Measurements from ENCODE around the gene CNOT6. TPM values are rescaled to one million over a fixed set of nuclear protein-coding genes. Genes with fewer than 3 reads are reported as not detected.
A peak's percentile ranks its signal among the peaks of the same experiment; 100 is the strongest.
"Not testable (repeated sequence)": the region's sequence is repeated elsewhere in the genome, so short reads cannot be mapped to it uniquely, and the experiment has no call there.

Gene CNOT6
- total RNA-seq, 3 donors from 2014 or later: 29.5 to 33.0 (median 30.4) TPM

DNA sequence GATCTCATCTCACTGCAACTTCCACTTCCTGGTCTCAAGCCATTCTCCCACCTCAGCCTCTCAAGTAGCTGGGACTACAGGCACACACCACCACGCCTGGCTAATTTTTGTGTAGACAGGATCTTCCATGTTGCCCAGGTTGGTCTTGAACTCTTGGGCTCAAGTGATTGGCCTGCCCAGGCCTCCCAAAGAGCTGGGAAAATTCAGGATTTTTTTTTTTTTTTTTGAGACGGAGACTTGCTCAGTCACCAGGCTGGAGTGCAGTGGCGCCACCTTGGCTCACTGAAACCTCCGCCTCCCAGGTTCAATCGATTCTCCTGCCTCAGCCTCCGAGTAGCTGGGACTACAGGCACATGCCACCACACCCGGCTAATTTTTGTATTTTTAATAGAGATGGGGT is 21.8 kb downstream of the CNOT6 start:
- H3K4me1 Mint-ChIP-seq (ENCODE audit: low read depth): peaks cover 40% of the 10 kb centered on the region
- H3K27me3 Mint-ChIP-seq (ENCODE audit: low read depth); DNase-seq; H3K4me3 Mint-ChIP-seq; ATAC-seq; H3K9me3 Mint-ChIP-seq: not testable (repeated sequence)
- peaks cover 14% of the 10 kb centered on the region for H3K36me3 Mint-ChIP-seq (ENCODE audit: insufficient read depth)

GRCh38 chr5:180516440-180516839 is 22.3 kb downstream of the CNOT6 start:
- DNase-seq (no peak), ATAC-seq (no peak)
- no peaks in the 10 kb centered on the region for H3K9me3 Mint-ChIP-seq
- peaks cover 45% of the 10 kb centered on the region for H3K4me1 Mint-ChIP-seq (ENCODE audit: low read depth)
- no peak overlapping the region for H3K4me3 Mint-ChIP-seq
- H3K36me3 Mint-ChIP-seq (ENCODE audit: insufficient read depth): peaks cover 14% of the 10 kb centered on the region
- H3K27me3 Mint-ChIP-seq (ENCODE audit: low read depth): no peaks in the 10 kb centered on the region

DNA sequence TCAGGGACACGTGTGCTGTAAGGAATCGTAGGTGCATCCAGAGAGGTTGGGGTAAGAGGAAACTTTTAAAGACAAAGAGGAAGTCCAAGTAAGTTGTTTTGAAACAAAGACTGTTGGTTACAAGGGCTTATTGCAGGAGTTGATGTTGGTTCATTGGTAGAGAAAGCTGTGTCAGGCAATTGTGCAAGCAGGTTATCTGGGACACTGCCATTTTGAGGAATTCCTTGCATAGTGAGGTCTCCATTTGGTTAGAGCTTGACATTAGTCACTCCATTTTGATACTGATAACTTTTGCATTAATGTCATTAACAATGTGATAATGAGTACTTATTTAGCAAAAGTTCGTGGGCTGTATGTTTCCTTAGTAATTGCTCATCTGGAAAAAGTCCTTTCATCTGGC is 24.9 kb downstream of the CNOT6 start:
- peaks cover 9% of the 10 kb centered on the region for H3K36me3 Mint-ChIP-seq (ENCODE audit: insufficient read depth)
- H3K9me3 Mint-ChIP-seq: no peaks in the 10 kb centered on the region
- H3K4me3 Mint-ChIP-seq: no peak overlapping the region
- peaks cover 65% of the 10 kb centered on the region for H3K4me1 Mint-ChIP-seq (ENCODE audit: low read depth)
- H3K27me3 Mint-ChIP-seq (ENCODE audit: low read depth): no peaks in the 10 kb centered on the region
- ATAC-seq (no peak), DNase-seq (no peak)

DNA sequence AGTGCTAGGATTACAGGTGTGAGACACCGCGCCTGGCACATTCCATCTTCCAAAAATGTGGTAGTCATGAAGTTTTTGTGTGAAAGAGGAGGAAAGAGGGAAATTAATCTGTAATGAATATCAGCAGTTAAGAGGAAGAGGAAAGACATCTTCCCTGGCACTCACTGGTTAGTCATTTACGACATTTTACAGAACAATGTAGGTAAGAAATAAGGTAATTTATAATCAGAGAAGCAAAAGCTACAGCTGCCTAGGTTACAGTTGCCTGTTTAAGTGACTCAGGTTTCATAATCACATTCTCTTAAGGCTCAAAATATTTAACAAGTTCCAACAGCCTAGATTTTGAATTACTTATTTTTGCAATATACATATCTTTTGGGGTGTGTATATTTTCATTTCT is 26.9 kb downstream of the CNOT6 start:
- H3K4me1 Mint-ChIP-seq (ENCODE audit: low read depth): peaks cover 75% of the 10 kb centered on the region
- DNase-seq (no peak), ATAC-seq (no peak)
- H3K27me3 Mint-ChIP-seq (ENCODE audit: low read depth): no peaks in the 10 kb centered on the region
- no peak overlapping the region for H3K4me3 Mint-ChIP-seq
- no peaks in the 10 kb centered on the region for H3K9me3 Mint-ChIP-seq
- peaks cover 9% of the 10 kb centered on the region for H3K36me3 Mint-ChIP-seq (ENCODE audit: insufficient read depth)

DNA sequence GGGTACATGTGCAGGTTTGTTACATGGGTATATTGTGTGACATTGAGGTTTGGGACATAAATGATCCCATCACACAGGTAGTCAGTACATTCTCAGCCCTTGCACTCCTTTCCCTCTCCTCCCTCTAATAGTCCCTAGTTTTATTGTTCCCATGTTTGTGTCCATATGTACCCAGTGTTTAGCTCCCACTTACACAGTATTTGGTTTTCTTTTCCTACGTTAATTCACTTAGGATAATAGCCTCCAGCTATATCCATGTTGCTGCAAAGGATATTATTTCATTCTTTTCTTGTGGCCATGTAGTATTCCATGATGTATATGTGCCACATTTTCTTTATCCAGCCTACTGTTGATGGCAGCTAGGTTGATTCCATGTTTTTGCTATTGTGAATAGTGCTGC is 27.4 kb downstream of the CNOT6 start:
- DNase-seq (no peak), ATAC-seq (no peak)
- no peaks in the 10 kb centered on the region for H3K27me3 Mint-ChIP-seq (ENCODE audit: low read depth)
- no peaks in the 10 kb centered on the region for H3K9me3 Mint-ChIP-seq
- H3K36me3 Mint-ChIP-seq (ENCODE audit: insufficient read depth): peaks cover 13% of the 10 kb centered on the region
- H3K4me3 Mint-ChIP-seq: no peak overlapping the region
- peaks cover 78% of the 10 kb centered on the region for H3K4me1 Mint-ChIP-seq (ENCODE audit: low read depth)

DNA sequence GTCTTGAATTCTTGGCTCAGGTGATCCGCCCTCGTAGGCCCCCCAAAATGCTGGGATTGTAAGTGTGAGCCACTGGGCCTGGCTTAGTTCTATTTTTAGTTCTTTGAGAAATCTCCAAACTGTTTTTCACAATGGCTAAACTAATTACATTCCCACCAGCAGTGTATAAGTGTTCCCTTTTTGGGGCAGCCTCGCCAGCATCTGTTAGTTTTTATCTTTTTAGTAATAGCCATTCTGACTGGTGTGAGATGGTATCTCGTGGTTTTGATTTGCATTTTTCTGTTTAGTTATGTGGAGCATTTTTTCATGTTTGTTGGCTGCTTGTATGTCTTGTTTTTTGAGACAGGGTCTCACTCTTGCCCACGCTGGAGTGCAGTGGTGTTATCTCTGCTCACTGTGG is 28.2 kb downstream of the CNOT6 start:
- H3K36me3 Mint-ChIP-seq (ENCODE audit: insufficient read depth): peaks cover 13% of the 10 kb centered on the region
- H3K4me1 Mint-ChIP-seq (ENCODE audit: low read depth): peaks cover 76% of the 10 kb centered on the region
- H3K27me3 Mint-ChIP-seq (ENCODE audit: low read depth): no peaks in the 10 kb centered on the region
- H3K9me3 Mint-ChIP-seq: no peaks in the 10 kb centered on the region
- DNase-seq: no peak
- peak in 1 of 2 donors; percentile 43 for ATAC-seq
- no peak overlapping the region for H3K4me3 Mint-ChIP-seq

DNA sequence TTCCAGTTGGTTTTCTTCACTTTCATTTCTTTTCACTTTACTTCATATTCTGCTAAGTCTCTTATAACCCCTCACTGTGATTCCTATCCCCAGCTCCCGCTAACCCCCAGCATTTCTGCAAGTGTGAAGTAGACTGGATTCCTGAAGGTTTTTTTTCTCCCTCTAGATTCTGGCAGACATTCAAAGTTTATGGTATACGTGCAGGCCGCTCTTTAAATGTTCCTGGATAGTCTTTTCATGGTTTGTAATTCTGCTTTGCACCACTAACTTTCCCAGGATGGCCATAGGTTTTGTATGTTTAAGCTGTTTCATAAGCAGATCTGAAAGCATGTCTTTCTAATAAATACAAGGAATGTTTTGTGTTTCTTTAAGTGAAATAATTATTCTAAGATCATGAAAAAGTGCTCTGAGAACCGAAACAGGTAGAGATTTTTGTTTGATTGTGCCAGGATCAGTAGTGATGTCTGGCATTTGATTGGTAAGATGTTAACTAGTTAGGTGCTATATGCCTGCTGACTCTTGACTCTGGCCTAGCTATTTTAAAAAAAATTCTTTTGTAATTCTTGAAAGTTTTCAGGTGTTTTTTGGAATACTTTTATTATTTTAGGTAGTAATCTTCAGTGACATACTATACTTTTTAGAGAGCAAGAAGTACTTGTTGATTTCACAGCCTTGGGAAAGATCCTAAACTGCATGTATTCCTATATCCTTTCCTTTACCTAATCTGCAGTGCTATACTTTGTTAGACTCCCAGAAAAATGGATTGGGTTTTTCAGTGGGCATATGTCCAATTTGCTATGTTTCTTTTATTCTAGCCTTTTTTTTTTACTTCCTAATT is 29.7 kb downstream of the CNOT6 start:
- Mint-ChIP-seq H3K4me1 (ENCODE audit: low read depth) (peaks cover 68% of the 10 kb centered on the region), H3K9me3 (no peaks in the 10 kb centered on the region), H3K27me3 (ENCODE audit: low read depth) (no peaks in the 10 kb centered on the region), H3K4me3 (no peak overlapping the region), H3K36me3 (ENCODE audit: insufficient read depth) (peaks cover 12% of the 10 kb centered on the region)
- DNase-seq (no peak), ATAC-seq (no peak)

- Mint-ChIP-seq H3K9me3 (no peaks in the 10 kb centered on the region), H3K36me3 (ENCODE audit: insufficient read depth) (peaks cover 15% of the 10 kb centered on the region), H3K4me1 (ENCODE audit: low read depth) (peaks cover 56% of the 10 kb centered on the region), H3K27me3 (ENCODE audit: low read depth) (no peaks in the 10 kb centered on the region), H3K4me3 (no peak overlapping the region)
- no peak for DNase-seq
- ATAC-seq: peak in 1 of 2 donors; percentile 18
Measured at GRCh38 chr5:180525399-180525798, 31.2 kb downstream of the CNOT6 start.

DNA sequence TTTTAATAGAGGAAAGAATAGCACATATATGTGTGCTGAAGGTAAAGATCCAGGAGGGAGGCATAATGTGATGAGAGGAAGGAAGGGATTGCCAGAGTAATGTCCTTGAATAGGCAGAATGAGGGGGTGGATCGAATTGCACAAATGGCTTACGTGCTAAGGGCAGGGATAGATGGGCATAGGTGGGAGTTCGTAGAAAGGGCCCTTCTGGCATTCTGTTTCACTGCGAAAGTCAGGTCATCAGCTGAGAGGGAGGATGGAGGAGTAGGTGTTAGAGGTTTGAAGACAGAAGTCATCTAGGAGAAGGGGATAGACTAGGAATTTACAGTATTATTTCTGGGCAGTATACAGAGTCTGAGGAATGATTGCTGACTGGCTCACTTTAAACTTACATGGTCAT is 32.1 kb downstream of the CNOT6 start:
- H3K4me1 Mint-ChIP-seq (ENCODE audit: low read depth): peaks cover 51% of the 10 kb centered on the region

GRCh38 chr5:180527659-180528058 is 33.5 kb downstream of the CNOT6 start:
- H3K27me3 Mint-ChIP-seq (ENCODE audit: low read depth): no peaks in the 10 kb centered on the region
- DNase-seq (no peak), ATAC-seq (no peak)
- H3K36me3 Mint-ChIP-seq (ENCODE audit: insufficient read depth): peaks cover 20% of the 10 kb centered on the region
- no peak overlapping the region for H3K4me3 Mint-ChIP-seq
- peaks cover 43% of the 10 kb centered on the region for H3K4me1 Mint-ChIP-seq (ENCODE audit: low read depth)
- H3K9me3 Mint-ChIP-seq: no peaks in the 10 kb centered on the region

More for the DNA sequence above, 32.1 kb downstream of the CNOT6 start:
- no peak for ATAC-seq
- peaks cover 15% of the 10 kb centered on the region for H3K36me3 Mint-ChIP-seq (ENCODE audit: insufficient read depth)
- DNase-seq: no peak
- H3K4me3 Mint-ChIP-seq: no peak overlapping the region
- no peaks in the 10 kb centered on the region for H3K9me3 Mint-ChIP-seq
- no peaks in the 10 kb centered on the region for H3K27me3 Mint-ChIP-seq (ENCODE audit: low read depth)

- Mint-ChIP-seq H3K36me3 (ENCODE audit: insufficient read depth) (peaks cover 33% of the 10 kb centered on the region), H3K4me1 (ENCODE audit: low read depth) (peaks cover 10% of the 10 kb centered on the region)
- not testable (repeated sequence) for H3K27me3 Mint-ChIP-seq (ENCODE audit: low read depth); H3K4me3 Mint-ChIP-seq; DNase-seq; ATAC-seq; H3K9me3 Mint-ChIP-seq
Measured at GRCh38 chr5:180531036-180531585, 36.9 kb downstream of the CNOT6 start.

DNA sequence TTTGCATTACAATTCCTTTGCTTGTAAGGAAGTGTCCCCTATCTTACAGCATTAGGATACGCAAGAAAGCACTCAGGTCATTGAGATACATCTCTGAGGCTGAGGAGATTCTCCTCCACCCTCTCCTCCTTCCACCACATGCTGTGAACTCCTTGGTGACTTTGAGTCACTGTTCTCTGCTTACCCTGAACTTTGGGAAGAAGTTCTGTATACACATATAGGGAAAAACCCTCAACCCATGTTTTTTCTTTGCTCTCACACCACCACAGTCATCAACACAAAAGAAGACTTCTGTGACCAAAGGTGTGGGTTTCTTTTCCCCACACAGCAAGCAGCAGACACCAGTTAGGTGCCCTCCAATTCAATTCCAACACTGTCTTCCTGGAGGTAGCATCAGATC is 38.1 kb downstream of the CNOT6 start:
- Mint-ChIP-seq H3K36me3 (ENCODE audit: insufficient read depth) (peaks cover 35% of the 10 kb centered on the region), H3K27me3 (ENCODE audit: low read depth) (no peaks in the 10 kb centered on the region), H3K4me1 (ENCODE audit: low read depth) (peaks cover 6% of the 10 kb centered on the region), H3K9me3 (no peaks in the 10 kb centered on the region), H3K4me3 (no peak overlapping the region)
- ATAC-seq (peak; percentile 28 to 30), DNase-seq (no peak)

- Mint-ChIP-seq H3K36me3 (ENCODE audit: insufficient read depth) (peaks cover 35% of the 10 kb centered on the region), H3K4me1 (ENCODE audit: low read depth) (peaks cover 6% of the 10 kb centered on the region), H3K27me3 (ENCODE audit: low read depth) (no peaks in the 10 kb centered on the region), H3K4me3 (no peak overlapping the region), H3K9me3 (no peaks in the 10 kb centered on the region)
- DNase-seq: no peak
- ATAC-seq: no peak
Measured at GRCh38 chr5:180533845-180534244, 39.7 kb downstream of the CNOT6 start.

DNA sequence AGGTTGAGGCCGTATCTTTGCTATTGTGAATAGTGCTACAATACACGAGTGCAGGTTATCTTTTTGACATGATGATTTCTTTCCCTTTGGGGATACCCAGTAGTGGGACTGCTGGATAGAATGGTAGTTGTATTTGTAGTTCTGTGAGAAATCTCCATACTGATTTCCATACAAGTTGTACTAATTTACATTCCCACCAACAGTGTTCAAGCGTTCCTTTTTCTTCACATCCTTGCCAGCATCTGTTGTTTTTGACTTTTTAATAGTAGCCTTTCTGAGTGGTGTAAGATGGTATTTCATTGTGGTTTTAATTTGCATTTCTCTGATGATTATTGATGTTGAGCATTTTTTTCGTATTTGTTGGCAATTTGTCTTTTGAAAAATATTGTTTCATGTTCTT is 41.4 kb downstream of the CNOT6 start:
- Mint-ChIP-seq H3K27me3 (ENCODE audit: low read depth) (no peaks in the 10 kb centered on the region), H3K9me3 (no peaks in the 10 kb centered on the region), H3K4me3 (no peak overlapping the region), H3K4me1 (ENCODE audit: low read depth) (peaks cover 14% of the 10 kb centered on the region), H3K36me3 (ENCODE audit: insufficient read depth) (peaks cover 34% of the 10 kb centered on the region)
- no peak for DNase-seq
- no peak for ATAC-seq

- DNase-seq: no peak
- Mint-ChIP-seq H3K36me3 (ENCODE audit: insufficient read depth) (peaks cover 29% of the 10 kb centered on the region), H3K9me3 (no peaks in the 10 kb centered on the region), H3K27me3 (ENCODE audit: low read depth) (no peaks in the 10 kb centered on the region), H3K4me1 (ENCODE audit: low read depth) (peaks cover 11% of the 10 kb centered on the region), H3K4me3 (no peak overlapping the region)
- ATAC-seq: peak in 1 of 2 donors; percentile 82
Measured at GRCh38 chr5:180540050-180540694, 46.0 kb downstream of the CNOT6 start.
